ENCODE results near the gene PTGS1. TPM values are rescaled to one million over a fixed set of nuclear protein-coding genes. Genes with fewer than 3 reads are reported as not detected.
"Not testable (repeated sequence)": the region's sequence is repeated elsewhere in the genome, so short reads cannot be mapped to it uniquely, and the experiment has no call there.

The PTGS1 gene
- polyA plus RNA-seq, 2 of the 4 experiments (the other 2 are of a cell fraction), result 0.49 to 1.0 TPM

- Histone ChIP-seq H3K4me3 (peak overlapping the region; percentile 65), H3K4me1 (peaks cover 21% of the 10 kb centered on the region), H3K27ac (peak overlapping the region; percentile 88 to 97), H3K4me2 (peak overlapping the region; percentile 62)
- not testable (repeated sequence) for FAIRE-seq, H3K9me3 ChIP-seq
- POLR2A ChIA-PET, result interaction anchor here (1.5 kb wide), 1 partner anchor 141 kb away, joined by 4 read pairs; the partner anchor contains the start of genes MRRF and RBM18
- peak in 1 of 2 experiments; percentile 78 for DNase-seq (ENCODE audit: low read depth in 1 of 2, low spot score in 1 of 2)
- ATAC-seq, result peak in 1 of 2 experiments; percentile 54; a peak in 3 of 6 replicates
- CTCF ChIA-PET, result interaction anchor here (0.9 to 2.3 kb wide), 5 partner anchors 25 to 279 kb away, joined by 3 to 9 read pairs (median 3); no protein-coding TSS in a partner anchor
- WGBS (ENCODE audit: missing lambda C conversion rate), result 90% methylated on average over 15 of the region's 15 CpGs
These were observed 34.7 kb downstream of the PTGS1 start for GRCh38 chr9:122405304-122406069.

GRCh38 chr9:122406070-122406890 lies 35.5 kb downstream of the PTGS1 start:
- peak overlapping the region; percentile 88 to 97 for H3K27ac ChIP-seq
- no peaks in the 10 kb centered on the region for H3K9me3 ChIP-seq
- peak in 1 of 2 experiments; percentile 19 for DNase-seq (ENCODE audit: low read depth in 1 of 2, low spot score in 1 of 2)
- peak; percentile 73 to 91 for ATAC-seq
- under 1% methylated on average over 25 of the region's 61 CpGs for WGBS (ENCODE audit: missing lambda C conversion rate)
- FAIRE-seq, result no peak
- H3K4me2 ChIP-seq, result peak overlapping the region; percentile 62
- ChIA-PET CTCF (interaction anchor here (1.1 to 1.2 kb wide), 2 partner anchors 48 to 280 kb away, joined by 3 to 4 read pairs; no protein-coding TSS in a partner anchor), POLR2A (interaction anchor here (1.5 kb wide), 1 partner anchor 141 kb away, joined by 4 read pairs; the partner anchor contains the start of genes MRRF and RBM18)
- H3K4me1 ChIP-seq, result peaks cover 21% of the 10 kb centered on the region
- peak overlapping the region; percentile 65 for H3K4me3 ChIP-seq
- TF ChIP-seq RAD21 (conservative IDR thresholded peaks at IDR 0.05 in 1 of 2, IDR thresholded peaks at IDR 0.05 in 1 of 2) (no peak), KDM1A (IDR thresholded peaks at IDR 0.05; ENCODE audit: low read depth) (no peak), ZC3H11A (IDR thresholded peaks at IDR 0.05) (no peak), RFX5 (IDR thresholded peaks at IDR 0.05) (no peak), TP53 (CRISPR knock-in tag; IDR thresholded peaks at IDR 0.05) (no peak), MAZ (IDR thresholded peaks at IDR 0.05; ENCODE audit: borderline replicate concordance, low read depth, low read length) (no peak), ESRRA (IDR thresholded peaks at IDR 0.05; ENCODE audit: borderline replicate concordance, low read length) (no peak), PHF8 (IDR thresholded peaks at IDR 0.05; ENCODE audit: borderline replicate concordance, low read depth) (peak; percentile 66; the same call in 1 of the 2 replicates), BHLHE40 (IDR thresholded peaks at IDR 0.05; ENCODE audit: low read depth, low read length) (no peak), HEYL (CRISPR knock-in tag; IDR thresholded peaks at IDR 0.05) (no peak), ZFP36 (IDR thresholded peaks at IDR 0.05; ENCODE audit: borderline replicate concordance, partially characterized antibody) (no peak), SREBF2 (IDR thresholded peaks at IDR 0.05) (no peak), CEBPB (IDR thresholded peaks at IDR 0.05) (no peak), RARB (CRISPR knock-in tag; IDR thresholded peaks at IDR 0.05) (no peak), RNF2 (IDR thresholded peaks at IDR 0.05; ENCODE audit: borderline replicate concordance, low read depth) (no peak), POLR2A (IDR thresholded peaks at IDR 0.05; ENCODE audit: low read length) (peak; percentile 73), KDM5A (IDR thresholded peaks at IDR 0.05) (no peak), TFCP2L1 (CRISPR knock-in tag; IDR thresholded peaks at IDR 0.05) (no peak)
- TF ChIP-seq, protein P1, sequence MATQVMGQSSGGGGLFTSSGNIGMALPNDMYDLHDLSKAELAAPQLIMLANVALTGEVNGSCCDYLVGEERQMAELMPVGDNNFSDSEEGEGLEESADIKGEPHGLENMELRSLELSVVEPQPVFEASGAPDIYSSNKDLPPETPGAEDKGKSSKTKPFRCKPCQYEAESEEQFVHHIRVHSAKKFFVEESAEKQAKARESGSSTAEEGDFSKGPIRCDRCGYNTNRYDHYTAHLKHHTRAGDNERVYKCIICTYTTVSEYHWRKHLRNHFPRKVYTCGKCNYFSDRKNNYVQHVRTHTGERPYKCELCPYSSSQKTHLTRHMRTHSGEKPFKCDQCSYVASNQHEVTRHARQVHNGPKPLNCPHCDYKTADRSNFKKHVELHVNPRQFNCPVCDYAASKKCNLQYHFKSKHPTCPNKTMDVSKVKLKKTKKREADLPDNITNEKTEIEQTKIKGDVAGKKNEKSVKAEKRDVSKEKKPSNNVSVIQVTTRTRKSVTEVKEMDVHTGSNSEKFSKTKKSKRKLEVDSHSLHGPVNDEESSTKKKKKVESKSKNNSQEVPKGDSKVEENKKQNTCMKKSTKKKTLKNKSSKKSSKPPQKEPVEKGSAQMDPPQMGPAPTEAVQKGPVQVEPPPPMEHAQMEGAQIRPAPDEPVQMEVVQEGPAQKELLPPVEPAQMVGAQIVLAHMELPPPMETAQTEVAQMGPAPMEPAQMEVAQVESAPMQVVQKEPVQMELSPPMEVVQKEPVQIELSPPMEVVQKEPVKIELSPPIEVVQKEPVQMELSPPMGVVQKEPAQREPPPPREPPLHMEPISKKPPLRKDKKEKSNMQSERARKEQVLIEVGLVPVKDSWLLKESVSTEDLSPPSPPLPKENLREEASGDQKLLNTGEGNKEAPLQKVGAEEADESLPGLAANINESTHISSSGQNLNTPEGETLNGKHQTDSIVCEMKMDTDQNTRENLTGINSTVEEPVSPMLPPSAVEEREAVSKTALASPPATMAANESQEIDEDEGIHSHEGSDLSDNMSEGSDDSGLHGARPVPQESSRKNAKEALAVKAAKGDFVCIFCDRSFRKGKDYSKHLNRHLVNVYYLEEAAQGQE (IDR thresholded peaks at IDR 0.05), result no peak
- TF ChIP-seq, protein P2, sequence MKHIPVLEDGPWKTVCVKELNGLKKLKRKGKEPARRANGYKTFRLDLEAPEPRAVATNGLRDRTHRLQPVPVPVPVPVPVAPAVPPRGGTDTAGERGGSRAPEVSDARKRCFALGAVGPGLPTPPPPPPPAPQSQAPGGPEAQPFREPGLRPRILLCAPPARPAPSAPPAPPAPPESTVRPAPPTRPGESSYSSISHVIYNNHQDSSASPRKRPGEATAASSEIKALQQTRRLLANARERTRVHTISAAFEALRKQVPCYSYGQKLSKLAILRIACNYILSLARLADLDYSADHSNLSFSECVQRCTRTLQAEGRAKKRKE (CRISPR knock-in tag; IDR thresholded peaks at IDR 0.05; ENCODE audit: low read depth), result no peak
- TF ChIP-seq, protein P3, sequence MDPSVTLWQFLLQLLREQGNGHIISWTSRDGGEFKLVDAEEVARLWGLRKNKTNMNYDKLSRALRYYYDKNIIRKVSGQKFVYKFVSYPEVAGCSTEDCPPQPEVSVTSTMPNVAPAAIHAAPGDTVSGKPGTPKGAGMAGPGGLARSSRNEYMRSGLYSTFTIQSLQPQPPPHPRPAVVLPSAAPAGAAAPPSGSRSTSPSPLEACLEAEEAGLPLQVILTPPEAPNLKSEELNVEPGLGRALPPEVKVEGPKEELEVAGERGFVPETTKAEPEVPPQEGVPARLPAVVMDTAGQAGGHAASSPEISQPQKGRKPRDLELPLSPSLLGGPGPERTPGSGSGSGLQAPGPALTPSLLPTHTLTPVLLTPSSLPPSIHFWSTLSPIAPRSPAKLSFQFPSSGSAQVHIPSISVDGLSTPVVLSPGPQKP (IDR thresholded peaks at IDR 0.05; ENCODE audit: low read depth, low read length), result no peak
- TF ChIP-seq, protein P4, sequence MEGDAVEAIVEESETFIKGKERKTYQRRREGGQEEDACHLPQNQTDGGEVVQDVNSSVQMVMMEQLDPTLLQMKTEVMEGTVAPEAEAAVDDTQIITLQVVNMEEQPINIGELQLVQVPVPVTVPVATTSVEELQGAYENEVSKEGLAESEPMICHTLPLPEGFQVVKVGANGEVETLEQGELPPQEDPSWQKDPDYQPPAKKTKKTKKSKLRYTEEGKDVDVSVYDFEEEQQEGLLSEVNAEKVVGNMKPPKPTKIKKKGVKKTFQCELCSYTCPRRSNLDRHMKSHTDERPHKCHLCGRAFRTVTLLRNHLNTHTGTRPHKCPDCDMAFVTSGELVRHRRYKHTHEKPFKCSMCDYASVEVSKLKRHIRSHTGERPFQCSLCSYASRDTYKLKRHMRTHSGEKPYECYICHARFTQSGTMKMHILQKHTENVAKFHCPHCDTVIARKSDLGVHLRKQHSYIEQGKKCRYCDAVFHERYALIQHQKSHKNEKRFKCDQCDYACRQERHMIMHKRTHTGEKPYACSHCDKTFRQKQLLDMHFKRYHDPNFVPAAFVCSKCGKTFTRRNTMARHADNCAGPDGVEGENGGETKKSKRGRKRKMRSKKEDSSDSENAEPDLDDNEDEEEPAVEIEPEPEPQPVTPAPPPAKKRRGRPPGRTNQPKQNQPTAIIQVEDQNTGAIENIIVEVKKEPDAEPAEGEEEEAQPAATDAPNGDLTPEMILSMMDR (IDR thresholded peaks at IDR 0.05), result no peak
- TF ChIP-seq, protein P5, sequence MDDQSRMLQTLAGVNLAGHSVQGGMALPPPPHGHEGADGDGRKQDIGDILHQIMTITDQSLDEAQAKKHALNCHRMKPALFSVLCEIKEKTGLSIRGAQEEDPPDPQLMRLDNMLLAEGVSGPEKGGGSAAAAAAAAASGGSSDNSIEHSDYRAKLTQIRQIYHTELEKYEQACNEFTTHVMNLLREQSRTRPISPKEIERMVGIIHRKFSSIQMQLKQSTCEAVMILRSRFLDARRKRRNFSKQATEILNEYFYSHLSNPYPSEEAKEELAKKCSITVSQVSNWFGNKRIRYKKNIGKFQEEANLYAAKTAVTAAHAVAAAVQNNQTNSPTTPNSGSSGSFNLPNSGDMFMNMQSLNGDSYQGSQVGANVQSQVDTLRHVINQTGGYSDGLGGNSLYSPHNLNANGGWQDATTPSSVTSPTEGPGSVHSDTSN (IDR thresholded peaks at IDR 0.05), result no peak
- TF ChIP-seq, protein P6, sequence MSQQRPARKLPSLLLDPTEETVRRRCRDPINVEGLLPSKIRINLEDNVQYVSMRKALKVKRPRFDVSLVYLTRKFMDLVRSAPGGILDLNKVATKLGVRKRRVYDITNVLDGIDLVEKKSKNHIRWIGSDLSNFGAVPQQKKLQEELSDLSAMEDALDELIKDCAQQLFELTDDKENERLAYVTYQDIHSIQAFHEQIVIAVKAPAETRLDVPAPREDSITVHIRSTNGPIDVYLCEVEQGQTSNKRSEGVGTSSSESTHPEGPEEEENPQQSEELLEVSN (IDR thresholded peaks at IDR 0.05; ENCODE audit: borderline replicate concordance, low read depth), result peak; percentile 92
